HG03095 (cell line): Measurements from ENCODE around the gene PRDM4.
"Not testable (repeated sequence)": the region's sequence is repeated elsewhere in the genome, so short reads cannot be mapped to it uniquely, and the experiment has no call there.

Experiments
- ATAC-seq: cut with Tn5 transposase; IDR thresholded peaks from one replicate; pipeline ENCODE4 v1.9.1; 2021; ENCODE audit warnings: moderate library complexity; ENCODE audit not compliant: unreplicated experiment

PRDM4 gene

GRCh38 chr12:107774349-107775029 lies 13.6 kb upstream of the PRDM4 start, which contains the start of gene ASCL4:
TSS of gene ASCL4 (plus strand) at chr12:107774704. CDS start at chr12:107775219, 515 bp downstream.
- ATAC-seq: no peak

GRCh38 chr12:107767466-107767865 lies 6.5 kb upstream of the PRDM4 start:
- no peak for ATAC-seq

GRCh38 chr12:107765316-107765715 lies 4.4 kb upstream of the PRDM4 start:
- ATAC-seq: no peak

GRCh38 chr12:107764626-107765025 lies 3.7 kb upstream of the PRDM4 start:
- ATAC-seq: no peak

- ATAC-seq: no peak
Measured at GRCh38 chr12:107762874-107763273, 1.9 kb upstream of the PRDM4 start.

GRCh38 chr12:107761502-107761904 lies 566 bp upstream of the PRDM4 start:
- no peak for ATAC-seq

- no peak for ATAC-seq
Measured at GRCh38 chr12:107760207-107760808, 629 bp downstream of the PRDM4 start.

GRCh38 chr12:107759410-107759809 lies 1.5 kb downstream of the PRDM4 start:
- ATAC-seq: no peak

- no peak for ATAC-seq
Measured at GRCh38 chr12:107749083-107749482, 11.9 kb downstream of the PRDM4 start.

GRCh38 chr12:107748472-107748871 lies 12.5 kb downstream of the PRDM4 start:
- no peak for ATAC-seq

- peak; percentile 96 for ATAC-seq
Measured at GRCh38 chr12:107736914-107737313, 24.0 kb downstream of the PRDM4 start.

GRCh38 chr12:107735763-107736162 lies 25.2 kb downstream of the PRDM4 start:
- no peak for ATAC-seq

GRCh38 chr12:107734139-107734538 lies 26.8 kb downstream of the PRDM4 start:
- no peak for ATAC-seq

GRCh38 chr12:107732365-107732764 lies 28.6 kb downstream of the PRDM4 start:
- ATAC-seq: no peak

- ATAC-seq: no peak
Measured at GRCh38 chr12:107731366-107731765, 29.6 kb downstream of the PRDM4 start.

- ATAC-seq: no peak
Measured at GRCh38 chr12:107730618-107731341, 30.2 kb downstream of the PRDM4 start.

GRCh38 chr12:107727742-107728141 lies 33.2 kb downstream of the PRDM4 start:
- ATAC-seq: not testable (repeated sequence)

GRCh38 chr12:107727327-107727726 lies 33.6 kb downstream of the PRDM4 start:
- ATAC-seq: not testable (repeated sequence)

GRCh38 chr12:107718606-107719005 lies 42.3 kb downstream of the PRDM4 start:
- no peak for ATAC-seq

- no peak for ATAC-seq
Measured at GRCh38 chr12:107715780-107716179, 45.2 kb downstream of the PRDM4 start.

- ATAC-seq: not testable (repeated sequence)
Measured at GRCh38 chr12:107705522-107705921, 55.4 kb downstream of the PRDM4 start.

- ATAC-seq: no peak
Measured at GRCh38 chr12:107704041-107704440, 56.9 kb downstream of the PRDM4 start.
